Endothelial cell of umbilical vein (primary cell): ENCODE measurements around the gene CTBP1. TPM values are rescaled to one million over a fixed set of nuclear protein-coding genes. Genes with fewer than 3 reads are reported as not detected.

Experiments used
- BruUV-seq: library from RNA; stranded (reverse); fragments of 400-500 nt; replicated peaks from 2 replicates; lab custom pipeline; 2021; lab: Mats Ljungman, UMichigan
- CTCF ChIA-PET: fragments of 300-600, 350-600 bp; sonication (Branson Sonifier 250); formaldehyde crosslinking; loops from one replicate; lab custom pipeline; 2021; ENCODE audit warnings: antibody characterized with exemption, inconsistent platforms; lab: Charles Lee
- POLR2A ChIA-PET: fragments of 300-600, 350-600 bp; sonication (Branson Sonifier 250); formaldehyde crosslinking; loops from one replicate; lab custom pipeline; 2021; ENCODE audit warnings: antibody characterized with exemption, inconsistent platforms; lab: Charles Lee
- DNase-seq: peaks from one replicate; pipeline ENCODE4 v3.0.0-alpha.2; 2011; ENCODE audit warnings: low read depth, low spot score
- FAIRE-seq: peaks from 2 replicates; lab custom pipeline; 2011; peaks lifted over from hg19 to GRCh38; lab: Jason Lieb, UNC
- H2AFZ ChIP-seq: 2 replicates; pipeline ENCODE4 v1.6.0; 2012; ENCODE audit warnings: low read depth, low read length, control low read depth, inconsistent platforms
- H3K27ac ChIP-seq: 2 replicates; pipeline ENCODE4 v1.5.1; 2011; ENCODE audit warnings: low read depth, mild to moderate bottlenecking, control low read depth, low read length, moderate library complexity; ENCODE audit not compliant: insufficient read depth
- H3K27me3 ChIP-seq, 2 experiments: 2 replicates each; pipeline versions ENCODE4 v1.6.0 to v1.6.1; 2011; ENCODE audit warnings: low read length in 2 of 2, mixed read lengths in 1 of 2; ENCODE audit not compliant: control insufficient read depth in 2 of 2, insufficient read depth in 2 of 2
- H3K36me3 ChIP-seq, 2 experiments: 2 replicates in 1 of 2; 3 replicates in 1 of 2; pipeline ENCODE4 v1.5.1; 2011; ENCODE audit warnings: low read length in 2 of 2, mild to moderate bottlenecking in 1 of 2, moderate library complexity in 1 of 2; ENCODE audit not compliant: control insufficient read depth in 2 of 2, insufficient read depth in 2 of 2; ENCODE audit errors: extremely low read depth in 1 of 2
- H3K4me1 ChIP-seq: 3 replicates; pipeline ENCODE4 v1.5.1; 2011; ENCODE audit warnings: mild to moderate bottlenecking, low read length; ENCODE audit not compliant: control insufficient read depth, insufficient read depth; ENCODE audit errors: extremely low read depth
- H3K4me2 ChIP-seq: 2 replicates; pipeline ENCODE4 v1.6.1; 2011; ENCODE audit warnings: low read length, control low read depth, mixed read lengths; ENCODE audit not compliant: insufficient read depth
- H3K4me3 ChIP-seq, 3 experiments: fragments of 200-600 bp in 1 of 3; sonication (generic), shearing (Covaris generic) in 1 of 3; replicated peaks in 1 of 3; 2 replicates each; pipeline ENCODE4 v1.5.1; 2011 to 2016; ENCODE audit warnings: control low read depth in 3 of 3, low read length in 3 of 3, mild to moderate bottlenecking in 2 of 3, inconsistent platforms in 1 of 3, low read depth in 1 of 3, moderate library complexity in 1 of 3; ENCODE audit not compliant: insufficient read depth in 1 of 3
- H3K79me2 ChIP-seq: 2 replicates; pipeline ENCODE4 v1.6.0; 2012; ENCODE audit warnings: low read length, inconsistent platforms; ENCODE audit not compliant: control insufficient read depth, insufficient read depth
- H3K9ac ChIP-seq: replicated peaks from 2 replicates; pipeline ENCODE3; 2011; ENCODE audit warnings: low read length, control low read depth; ENCODE audit not compliant: insufficient read depth; ENCODE audit errors: extremely low read depth
- H3K9me1 ChIP-seq: replicated peaks from 3 replicates; pipeline ENCODE4 v1.6.0; 2011; ENCODE audit warnings: mild to moderate bottlenecking, low read length; ENCODE audit not compliant: control insufficient read depth, insufficient read depth; ENCODE audit errors: extremely low read depth
- H3K9me3 ChIP-seq: replicated peaks from 2 replicates; pipeline ENCODE4 v1.5.1; 2012; ENCODE audit warnings: low read length, inconsistent platforms; ENCODE audit not compliant: control insufficient read depth, insufficient read depth
- H4K20me1 ChIP-seq: replicated peaks from 2 replicates; pipeline ENCODE3; 2011; ENCODE audit warnings: mild to moderate bottlenecking, low read length; ENCODE audit not compliant: control insufficient read depth, insufficient read depth; ENCODE audit errors: extremely low read depth
- EZH2 ChIP-seq: IDR thresholded peaks from 2 replicates; pipeline ENCODE4 v1.6.1; 2012; ENCODE audit warnings: borderline replicate concordance, low read depth, mild to moderate bottlenecking, moderate library complexity, low read length, inconsistent platforms; ENCODE audit not compliant: severe bottlenecking
- FOS ChIP-seq: IDR thresholded peaks from 2 replicates; pipeline ENCODE4 v1.6.1; 2011; ENCODE audit warnings: mild to moderate bottlenecking, low read length, moderate library complexity, borderline replicate concordance; ENCODE audit not compliant: insufficient read depth
- GATA2 ChIP-seq: IDR thresholded peaks from 2 replicates; pipeline ENCODE4 v1.7.0; 2011; ENCODE audit warnings: low read depth, mild to moderate bottlenecking, moderate library complexity, mixed read lengths, low read length; ENCODE audit not compliant: insufficient read length, insufficient read depth
- JUN ChIP-seq: IDR thresholded peaks from 2 replicates; pipeline ENCODE4 v1.6.1; 2011; ENCODE audit warnings: borderline replicate concordance, low read depth; ENCODE audit not compliant: insufficient read length, insufficient read depth
- MYC ChIP-seq: IDR thresholded peaks from one replicate; pipeline ENCODE4 v1.6.1; 2011; ENCODE audit warnings: mild to moderate bottlenecking, low read depth, low read length
- POLR2A ChIP-seq: IDR thresholded peaks from 2 replicates; pipeline ENCODE4 v1.6.1; 2012; ENCODE audit warnings: low read depth, mild to moderate bottlenecking, control low read depth, low read length
- POLR2AphosphoS5 ChIP-seq: IDR thresholded peaks from 2 replicates; pipeline ENCODE4 v1.6.1; 2012; ENCODE audit warnings: low read depth, mild to moderate bottlenecking, control low read depth, low read length, moderate library complexity; ENCODE audit not compliant: insufficient read depth
- dilution Hi-C: fragments of 300-500 bp; cut with MboI; formaldehyde crosslinking; loops from one replicate; pipeline ENCODE4 v1.15.0; 2019; ENCODE audit warnings: low sequenced_read_pairs; ENCODE audit not compliant: extremely low pct_ligation_motif_present
- intact Hi-C: fragments of 100-400 bp; cut with micrococcal nuclease; formaldehyde crosslinking; loops from one replicate; pipeline ENCODE4 v1.10.0; 2022
- polyA plus RNA-seq, 4 experiments: library from polyadenylated mRNA; depleted of rRNA in 3 of 4; stranded (reverse) in 3 of 4; unstranded in 1 of 4; fragments of >200 nt; gene quantifications; 2 replicates each; pipeline versions ENCODE4 v1.2.1 to v1.2.3, GENCODE V29; 2011 to 2012; ENCODE audit warnings: missing spikeins in 1 of 4
- total RNA-seq: library from RNA; stranded (reverse); gene quantifications from 2 replicates; pipeline ENCODE4 v1.2.3, GENCODE V29; 2021
- TF ChIP-seq, protein P1 (sequence below): IDR thresholded peaks from 2 replicates; pipeline ENCODE4 v1.6.1; 2011; ENCODE audit not compliant: insufficient read depth, insufficient read length
- TF ChIP-seq, protein P2 (sequence below), 2 donors: IDR thresholded peaks; 1 replicate in 1 of 2; 2 replicates in 1 of 2; pipeline ENCODE4 v1.5.1; 2011; ENCODE audit warnings: low read length in 2 of 2, mild to moderate bottlenecking in 2 of 2, moderate library complexity in 2 of 2, control low read depth in 1 of 2, inconsistent platforms in 1 of 2, low read depth in 1 of 2; ENCODE audit not compliant: insufficient read depth in 1 of 2; ENCODE audit errors: extremely low read depth in 1 of 2

The CTBP1 gene
- total and polyA plus RNA-seq, 2 donors (not counting 3 experiments of a cell fraction or from before 2014, with no cell fraction given), result 165 to 167 TPM

DNA sequence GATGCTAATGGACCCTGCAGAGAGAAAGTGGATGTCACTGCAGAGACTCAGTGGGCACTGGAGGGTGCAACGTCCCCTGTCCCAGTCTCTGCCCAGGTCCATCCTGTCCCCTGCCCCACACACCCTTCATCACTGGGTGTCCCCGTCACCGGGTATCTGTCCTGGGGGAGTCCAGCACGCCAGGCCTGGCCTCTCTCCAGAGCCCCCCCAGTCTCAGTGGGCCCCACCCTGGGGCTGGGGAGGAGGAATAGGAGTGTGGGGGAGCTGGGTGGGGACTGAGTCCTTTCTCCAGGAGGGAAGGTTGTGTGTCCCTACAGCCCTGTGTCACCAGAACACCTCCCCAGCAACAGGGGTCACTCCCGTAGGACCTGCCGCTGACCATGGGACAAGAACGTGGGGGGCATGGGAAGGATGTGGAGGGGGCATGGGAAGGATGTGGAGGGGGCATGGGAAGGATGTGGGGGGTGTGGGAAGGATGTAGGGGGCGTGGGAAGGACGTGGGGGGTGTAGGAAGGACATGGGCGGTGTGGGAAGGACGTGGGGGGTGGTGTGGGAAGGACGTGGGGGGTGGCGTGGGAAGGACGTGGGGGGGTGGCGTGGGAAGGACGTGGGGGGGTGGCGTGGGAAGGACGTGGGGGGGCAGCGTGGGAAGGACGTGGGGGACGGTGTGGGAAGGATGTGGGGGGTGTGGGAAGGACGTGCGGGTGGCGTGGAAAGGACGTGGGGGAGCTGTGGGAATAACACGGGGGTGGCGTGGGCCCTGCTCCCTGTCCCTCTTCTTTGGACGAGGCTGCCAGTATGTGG lies 55.5 kb downstream of the CTBP1 start:
- intact Hi-C loops, result no loop called here

More for the DNA sequence above, 55.5 kb downstream of the CTBP1 start:
- Histone ChIP-seq H3K4me2 (no peak overlapping the region), H3K9me3 (no peaks in the 10 kb centered on the region), H3K27me3 (no peaks in the 10 kb centered on the region), H3K9me1 (no peaks in the 10 kb centered on the region), H2AFZ (no peak overlapping the region), H3K9ac (no peak overlapping the region), H3K79me2 (no peaks in the 10 kb centered on the region), H3K4me3 (no peak overlapping the region), H4K20me1 (no peaks in the 10 kb centered on the region), H3K36me3 (no peaks in the 10 kb centered on the region), H3K27ac (no peak overlapping the region), H3K4me1 (peaks cover 6% of the 10 kb centered on the region)
- ChIA-PET POLR2A (no interaction called here), CTCF (interaction anchor here (1.1 kb wide), 1 partner anchor 10 kb away, joined by 3 read pairs; no protein-coding TSS in a partner anchor)
- FAIRE-seq, result no peak
- DNase-seq, result no peak
- no TSS peak for BruUV-seq
- dilution Hi-C loops, result no loop called here
- TF ChIP-seq GATA2 (no peak), FOS (no peak), POLR2AphosphoS5 (no peak), JUN (no peak), POLR2A (no peak), EZH2 (no peak), MYC (no peak)
- TF ChIP-seq, protein P1, sequence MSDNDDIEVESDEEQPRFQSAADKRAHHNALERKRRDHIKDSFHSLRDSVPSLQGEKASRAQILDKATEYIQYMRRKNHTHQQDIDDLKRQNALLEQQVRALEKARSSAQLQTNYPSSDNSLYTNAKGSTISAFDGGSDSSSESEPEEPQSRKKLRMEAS, result no peak
- TF ChIP-seq, protein P2, sequence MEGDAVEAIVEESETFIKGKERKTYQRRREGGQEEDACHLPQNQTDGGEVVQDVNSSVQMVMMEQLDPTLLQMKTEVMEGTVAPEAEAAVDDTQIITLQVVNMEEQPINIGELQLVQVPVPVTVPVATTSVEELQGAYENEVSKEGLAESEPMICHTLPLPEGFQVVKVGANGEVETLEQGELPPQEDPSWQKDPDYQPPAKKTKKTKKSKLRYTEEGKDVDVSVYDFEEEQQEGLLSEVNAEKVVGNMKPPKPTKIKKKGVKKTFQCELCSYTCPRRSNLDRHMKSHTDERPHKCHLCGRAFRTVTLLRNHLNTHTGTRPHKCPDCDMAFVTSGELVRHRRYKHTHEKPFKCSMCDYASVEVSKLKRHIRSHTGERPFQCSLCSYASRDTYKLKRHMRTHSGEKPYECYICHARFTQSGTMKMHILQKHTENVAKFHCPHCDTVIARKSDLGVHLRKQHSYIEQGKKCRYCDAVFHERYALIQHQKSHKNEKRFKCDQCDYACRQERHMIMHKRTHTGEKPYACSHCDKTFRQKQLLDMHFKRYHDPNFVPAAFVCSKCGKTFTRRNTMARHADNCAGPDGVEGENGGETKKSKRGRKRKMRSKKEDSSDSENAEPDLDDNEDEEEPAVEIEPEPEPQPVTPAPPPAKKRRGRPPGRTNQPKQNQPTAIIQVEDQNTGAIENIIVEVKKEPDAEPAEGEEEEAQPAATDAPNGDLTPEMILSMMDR (IDR thresholded peaks at IDR 0.05; ENCODE audit: extremely low read depth in 1 of 2, insufficient read depth in 1 of 2, low read depth in 1 of 2, low read length in 2 of 2), result no peak
